ENCODE data around the gene DCBLD1. TPM values are rescaled to one million over a fixed set of nuclear protein-coding genes. Genes with fewer than 3 reads are reported as not detected.

The DCBLD1 gene
- total and polyA plus RNA-seq, 9 of the 15 experiments (the other 6 are each of a cell fraction or from before 2014, with no cell fraction given) = 0.80 to 8.5 (median 6.8) TPM

DNA sequence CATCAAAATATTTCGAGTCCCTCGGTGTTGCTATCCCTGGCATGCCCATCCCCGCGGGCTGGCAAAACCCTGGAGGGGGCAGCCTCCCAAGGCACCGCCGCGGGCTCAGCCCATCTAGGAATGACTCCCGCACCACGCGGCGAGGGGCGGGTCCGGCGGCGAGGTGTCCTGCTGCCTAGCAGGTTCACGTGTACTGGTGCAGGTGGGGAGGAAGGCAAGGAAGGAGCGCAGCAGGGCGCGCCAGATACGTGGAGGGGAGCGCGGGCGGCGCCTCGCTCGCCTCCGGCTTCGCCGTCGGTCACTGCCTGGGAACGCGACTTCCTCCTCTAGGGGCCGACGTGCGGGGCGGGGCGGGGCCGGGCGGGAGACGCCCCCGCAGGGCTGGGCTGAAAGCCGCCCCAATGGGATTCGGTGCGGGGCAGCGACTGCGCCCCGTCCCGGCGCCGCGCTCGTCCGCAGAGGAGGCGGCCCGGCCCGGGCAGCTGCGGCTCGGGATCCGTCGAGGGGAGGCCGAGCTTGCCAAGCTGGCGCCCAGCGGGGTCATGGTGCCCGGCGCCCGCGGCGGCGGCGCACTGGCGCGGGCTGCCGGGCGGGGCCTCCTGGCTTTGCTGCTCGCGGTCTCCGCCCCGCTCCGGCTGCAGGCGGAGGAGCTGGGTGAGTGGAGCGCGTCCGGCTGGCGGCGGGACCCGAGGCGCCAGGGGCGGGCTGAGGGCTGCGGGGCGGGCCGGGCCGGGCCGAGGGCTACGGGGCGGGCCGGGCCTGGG lies at the start of gene DCBLD1 (continued):
- TF ChIP-seq CBFA2T3 (IDR thresholded peaks at IDR 0.05) = 0 out of 2 replicates have a peak, but pooled peaks have one; percentile 19
- peak; percentile 80 for TF ChIP-seq POLR2G (IDR thresholded peaks at IDR 0.05; ENCODE audit: low read depth, low read length)
- TF ChIP-seq, protein P1, sequence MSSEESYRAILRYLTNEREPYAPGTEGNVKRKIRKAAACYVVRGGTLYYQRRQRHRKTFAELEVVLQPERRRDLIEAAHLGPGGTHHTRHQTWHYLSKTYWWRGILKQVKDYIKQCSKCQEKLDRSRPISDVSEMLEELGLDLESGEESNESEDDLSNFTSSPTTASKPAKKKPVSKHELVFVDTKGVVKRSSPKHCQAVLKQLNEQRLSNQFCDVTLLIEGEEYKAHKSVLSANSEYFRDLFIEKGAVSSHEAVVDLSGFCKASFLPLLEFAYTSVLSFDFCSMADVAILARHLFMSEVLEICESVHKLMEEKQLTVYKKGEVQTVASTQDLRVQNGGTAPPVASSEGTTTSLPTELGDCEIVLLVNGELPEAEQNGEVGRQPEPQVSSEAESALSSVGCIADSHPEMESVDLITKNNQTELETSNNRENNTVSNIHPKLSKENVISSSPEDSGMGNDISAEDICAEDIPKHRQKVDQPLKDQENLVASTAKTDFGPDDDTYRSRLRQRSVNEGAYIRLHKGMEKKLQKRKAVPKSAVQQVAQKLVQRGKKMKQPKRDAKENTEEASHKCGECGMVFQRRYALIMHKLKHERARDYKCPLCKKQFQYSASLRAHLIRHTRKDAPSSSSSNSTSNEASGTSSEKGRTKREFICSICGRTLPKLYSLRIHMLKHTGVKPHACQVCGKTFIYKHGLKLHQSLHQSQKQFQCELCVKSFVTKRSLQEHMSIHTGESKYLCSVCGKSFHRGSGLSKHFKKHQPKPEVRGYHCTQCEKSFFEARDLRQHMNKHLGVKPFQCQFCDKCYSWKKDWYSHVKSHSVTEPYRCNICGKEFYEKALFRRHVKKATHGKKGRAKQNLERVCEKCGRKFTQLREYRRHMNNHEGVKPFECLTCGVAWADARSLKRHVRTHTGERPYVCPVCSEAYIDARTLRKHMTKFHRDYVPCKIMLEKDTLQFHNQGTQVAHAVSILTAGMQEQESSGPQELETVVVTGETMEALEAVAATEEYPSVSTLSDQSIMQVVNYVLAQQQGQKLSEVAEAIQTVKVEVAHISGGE (CRISPR knock-in tag; IDR thresholded peaks at IDR 0.05) = peak in 1 of 3 experiments; percentile 40; a peak in 1 of 6 replicates
- no peak for TF ChIP-seq ZNF143 (CRISPR knock-in tag; IDR thresholded peaks at IDR 0.05)
- TF ChIP-seq ETV1 (tag; conservative IDR thresholded peaks at IDR 0.05; ENCODE audit: low read depth) = peak; percentile 40; the same call in 1 of the 2 replicates
- TF ChIP-seq ZNF436 (CRISPR knock-in tag; IDR thresholded peaks at IDR 0.05) = no peak
- no peak for TF ChIP-seq CHD2 (IDR thresholded peaks at IDR 0.05; ENCODE audit: low read depth, low read length)
- TF ChIP-seq KDM1A (IDR thresholded peaks at IDR 0.05) = peak in 1 of 2 experiments; percentile 20; a peak in 1 of 4 replicates
- no peak for TF ChIP-seq FOSL1 (tag; conservative IDR thresholded peaks at IDR 0.05)
- TF ChIP-seq, protein P2, sequence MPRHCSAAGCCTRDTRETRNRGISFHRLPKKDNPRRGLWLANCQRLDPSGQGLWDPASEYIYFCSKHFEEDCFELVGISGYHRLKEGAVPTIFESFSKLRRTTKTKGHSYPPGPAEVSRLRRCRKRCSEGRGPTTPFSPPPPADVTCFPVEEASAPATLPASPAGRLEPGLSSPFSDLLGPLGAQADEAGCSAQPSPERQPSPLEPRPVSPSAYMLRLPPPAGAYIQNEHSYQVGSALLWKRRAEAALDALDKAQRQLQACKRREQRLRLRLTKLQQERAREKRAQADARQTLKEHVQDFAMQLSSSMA (CRISPR knock-in tag; IDR thresholded peaks at IDR 0.05) = 0 out of 2 replicates have a peak, but pooled peaks have one; percentile 40
- TF ChIP-seq FOXP1 (CRISPR knock-in tag; IDR thresholded peaks at IDR 0.05) = no peak; the same call in 1 of the 2 replicates
- TF ChIP-seq, protein P3, sequence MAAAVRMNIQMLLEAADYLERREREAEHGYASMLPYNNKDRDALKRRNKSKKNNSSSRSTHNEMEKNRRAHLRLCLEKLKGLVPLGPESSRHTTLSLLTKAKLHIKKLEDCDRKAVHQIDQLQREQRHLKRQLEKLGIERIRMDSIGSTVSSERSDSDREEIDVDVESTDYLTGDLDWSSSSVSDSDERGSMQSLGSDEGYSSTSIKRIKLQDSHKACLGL (CRISPR knock-in tag; IDR thresholded peaks at IDR 0.05; ENCODE audit: borderline replicate concordance, poor library complexity, severe bottlenecking) = no peak
- no peak for TF ChIP-seq STAT5B (CRISPR knock-in tag; IDR thresholded peaks at IDR 0.05)
- TF ChIP-seq ZFP36 (IDR thresholded peaks at IDR 0.05; ENCODE audit: low read depth, low read length, partially characterized antibody) = no peak
- peak; percentile 68 for TF ChIP-seq CREB1 (IDR thresholded peaks at IDR 0.05)
- TF ChIP-seq CREB1 (CRISPR knock-in tag; IDR thresholded peaks at IDR 0.05) = peak; percentile 12; the same call in 1 of the 2 replicates
- peak; percentile 33; the same call in 1 of the 2 replicates for TF ChIP-seq SUPT5H (IDR thresholded peaks at IDR 0.05)
- no peak for TF ChIP-seq SAFB (IDR thresholded peaks at IDR 0.05; ENCODE audit: borderline replicate concordance, low read depth, low read length)
- no peak for TF ChIP-seq FOS (IDR thresholded peaks at IDR 0.05; ENCODE audit: extremely low read depth, insufficient read length)
- TF ChIP-seq ZNF174 (CRISPR knock-in tag; IDR thresholded peaks at IDR 0.05) = no peak
- no peak for TF ChIP-seq FUS (optimal IDR thresholded peaks at IDR 0.05; ENCODE audit: low read depth, low read length)
